Thoracic aorta (tissue), 2 donors: ENCODE measurements around the gene PMEPA1. TPM values are rescaled to one million over a fixed set of nuclear protein-coding genes. Genes with fewer than 3 reads are reported as not detected.

Source experiments
- ATAC-seq: fragments of 150-250 bp; one replicate; pipeline ENCODE4 v1.8.0; 2017; ENCODE audit warnings: low read depth; ENCODE audit not compliant: insufficient number of reproducible peaks, low FRiP score
- DNase-seq: peaks from one replicate; pipeline ENCODE4 v3.0.0-alpha.2; 2020; ENCODE audit warnings: low spot score
- H3K27ac ChIP-seq, 2 donors: fragments of 200-600 bp; sonication (generic); 1 replicate in 1 of 2; 2 replicates in 1 of 2; pipeline ENCODE4 v1.5.1; 2016; ENCODE audit warnings: mild to moderate bottlenecking in 2 of 2, moderate library complexity in 2 of 2
- H3K27me3 ChIP-seq: fragments of 200-600 bp; sonication (generic); replicated peaks from 2 replicates; pipeline ENCODE4 v1.6.0; 2016; ENCODE audit warnings: mild to moderate bottlenecking; ENCODE audit not compliant: insufficient read depth
- H3K36me3 ChIP-seq: fragments of 200-600 bp; sonication (generic); one replicate; pipeline ENCODE4 v1.5.1; 2016
- H3K4me1 ChIP-seq, 2 donors: fragments of 200-600 bp; sonication (generic); 1 replicate in 1 of 2; 2 replicates in 1 of 2; pipeline versions ENCODE4 v1.5.1 to v1.6.0; 2016; ENCODE audit warnings: low read depth in 2 of 2, mild to moderate bottlenecking in 1 of 2; ENCODE audit not compliant: control insufficient read depth in 1 of 2
- H3K4me3 ChIP-seq: fragments of 200-600 bp; sonication (generic); 2 replicates; pipeline ENCODE4 v1.5.1; 2016; ENCODE audit warnings: mild to moderate bottlenecking
- H3K9me3 ChIP-seq: fragments of 200-600 bp; sonication (generic); 2 replicates; pipeline ENCODE4 v1.5.1; 2016
- total RNA-seq, 2 donors: library from RNA; depleted of rRNA; stranded (reverse); fragments of >200 nt; gene quantifications; one replicate each; pipeline versions ENCODE4 v1.1.0 to v1.2.3, GENCODE V29; 2016
- TF ChIP-seq, protein P1 (sequence below): fragments of 200-600 bp; sonication (generic); IDR thresholded peaks from one replicate; pipeline ENCODE4 v1.5.1; 2019; ENCODE audit warnings: antibody characterized with exemption

Gene PMEPA1
- total RNA-seq, 2 donors from 2014 or later = 68.4 to 104 TPM

- DNase-seq = no peak
- no peak overlapping the region for H3K4me3 ChIP-seq
- no peak for ATAC-seq
- H3K27me3 ChIP-seq = no peaks in the 10 kb centered on the region
- no peaks in the 10 kb centered on the region for H3K36me3 ChIP-seq
- TF ChIP-seq, protein P1, sequence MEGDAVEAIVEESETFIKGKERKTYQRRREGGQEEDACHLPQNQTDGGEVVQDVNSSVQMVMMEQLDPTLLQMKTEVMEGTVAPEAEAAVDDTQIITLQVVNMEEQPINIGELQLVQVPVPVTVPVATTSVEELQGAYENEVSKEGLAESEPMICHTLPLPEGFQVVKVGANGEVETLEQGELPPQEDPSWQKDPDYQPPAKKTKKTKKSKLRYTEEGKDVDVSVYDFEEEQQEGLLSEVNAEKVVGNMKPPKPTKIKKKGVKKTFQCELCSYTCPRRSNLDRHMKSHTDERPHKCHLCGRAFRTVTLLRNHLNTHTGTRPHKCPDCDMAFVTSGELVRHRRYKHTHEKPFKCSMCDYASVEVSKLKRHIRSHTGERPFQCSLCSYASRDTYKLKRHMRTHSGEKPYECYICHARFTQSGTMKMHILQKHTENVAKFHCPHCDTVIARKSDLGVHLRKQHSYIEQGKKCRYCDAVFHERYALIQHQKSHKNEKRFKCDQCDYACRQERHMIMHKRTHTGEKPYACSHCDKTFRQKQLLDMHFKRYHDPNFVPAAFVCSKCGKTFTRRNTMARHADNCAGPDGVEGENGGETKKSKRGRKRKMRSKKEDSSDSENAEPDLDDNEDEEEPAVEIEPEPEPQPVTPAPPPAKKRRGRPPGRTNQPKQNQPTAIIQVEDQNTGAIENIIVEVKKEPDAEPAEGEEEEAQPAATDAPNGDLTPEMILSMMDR = no peak
- no peak overlapping the region for H3K27ac ChIP-seq
- peaks cover 2% of the 10 kb centered on the region for H3K9me3 ChIP-seq
- H3K4me1 ChIP-seq = peaks cover 4 to 11% of the 10 kb centered on the region in 2 donors
Observed at GRCh38 chr20:57754190-57754589, 44.4 kb upstream of the PMEPA1 start.

- Histone ChIP-seq H3K27me3 (no peaks in the 10 kb centered on the region), H3K27ac (no peak overlapping the region), H3K4me3 (no peak overlapping the region), H3K9me3 (peaks cover 2% of the 10 kb centered on the region), H3K36me3 (no peaks in the 10 kb centered on the region), H3K4me1 (peaks cover 7 to 13% of the 10 kb centered on the region in 2 donors)
- ATAC-seq = no peak
- DNase-seq = no peak
- TF ChIP-seq, protein P1 = no peak
Observed at GRCh38 chr20:57753332-57754164, 43.7 kb upstream of the PMEPA1 start.

- no peak for ATAC-seq
- Histone ChIP-seq H3K36me3 (no peaks in the 10 kb centered on the region), H3K27ac (no peak overlapping the region), H3K4me3 (no peak overlapping the region), H3K27me3 (no peaks in the 10 kb centered on the region), H3K4me1 (peaks cover 16 to 27% of the 10 kb centered on the region in 2 donors), H3K9me3 (no peaks in the 10 kb centered on the region)
- TF ChIP-seq, protein P1 = no peak
- DNase-seq = no peak
Observed at GRCh38 chr20:57751411-57751810, 41.6 kb upstream of the PMEPA1 start.

- no peak for ATAC-seq
- no peak for DNase-seq
- Histone ChIP-seq H3K27ac (peak overlapping the region in 1 of 2 donors; percentile 94), H3K9me3 (no peaks in the 10 kb centered on the region), H3K27me3 (no peaks in the 10 kb centered on the region), H3K4me3 (no peak overlapping the region), H3K4me1 (peaks cover 16 to 18% of the 10 kb centered on the region in 2 donors), H3K36me3 (no peaks in the 10 kb centered on the region)
- TF ChIP-seq, protein P1 = no peak
Observed at GRCh38 chr20:57749869-57750268, 40.1 kb upstream of the PMEPA1 start.

- Histone ChIP-seq H3K27me3 (no peaks in the 10 kb centered on the region), H3K4me3 (peak overlapping the region; percentile 72), H3K27ac (peak overlapping the region; percentile 94 to 97), H3K36me3 (no peaks in the 10 kb centered on the region), H3K4me1 (peaks cover 16 to 18% of the 10 kb centered on the region in 2 donors), H3K9me3 (no peaks in the 10 kb centered on the region)
- ATAC-seq (peak; percentile 5), DNase-seq (no peak)
- TF ChIP-seq, protein P1 = no peak
Observed at GRCh38 chr20:57749131-57749690, 39.4 kb upstream of the PMEPA1 start.
